Stimulated activated CD8-positive, alpha-beta memory T cell treated with anti-CD3 and anti-CD28 coated beads, Interleukin-15, amount 100 ng/mL, for 4 hours (primary cell): ENCODE data around the gene AIRE.
"Not testable (repeated sequence)": the region's sequence is repeated elsewhere in the genome, so short reads cannot be mapped to it uniquely, and the experiment has no call there.

Source experiments
- DNase-seq, 2 donors: peaks; one replicate each; pipeline ENCODE4 v3.0.0-alpha.2; 2020; ENCODE audit warnings: low read depth in 2 of 2

AIRE gene

DNA sequence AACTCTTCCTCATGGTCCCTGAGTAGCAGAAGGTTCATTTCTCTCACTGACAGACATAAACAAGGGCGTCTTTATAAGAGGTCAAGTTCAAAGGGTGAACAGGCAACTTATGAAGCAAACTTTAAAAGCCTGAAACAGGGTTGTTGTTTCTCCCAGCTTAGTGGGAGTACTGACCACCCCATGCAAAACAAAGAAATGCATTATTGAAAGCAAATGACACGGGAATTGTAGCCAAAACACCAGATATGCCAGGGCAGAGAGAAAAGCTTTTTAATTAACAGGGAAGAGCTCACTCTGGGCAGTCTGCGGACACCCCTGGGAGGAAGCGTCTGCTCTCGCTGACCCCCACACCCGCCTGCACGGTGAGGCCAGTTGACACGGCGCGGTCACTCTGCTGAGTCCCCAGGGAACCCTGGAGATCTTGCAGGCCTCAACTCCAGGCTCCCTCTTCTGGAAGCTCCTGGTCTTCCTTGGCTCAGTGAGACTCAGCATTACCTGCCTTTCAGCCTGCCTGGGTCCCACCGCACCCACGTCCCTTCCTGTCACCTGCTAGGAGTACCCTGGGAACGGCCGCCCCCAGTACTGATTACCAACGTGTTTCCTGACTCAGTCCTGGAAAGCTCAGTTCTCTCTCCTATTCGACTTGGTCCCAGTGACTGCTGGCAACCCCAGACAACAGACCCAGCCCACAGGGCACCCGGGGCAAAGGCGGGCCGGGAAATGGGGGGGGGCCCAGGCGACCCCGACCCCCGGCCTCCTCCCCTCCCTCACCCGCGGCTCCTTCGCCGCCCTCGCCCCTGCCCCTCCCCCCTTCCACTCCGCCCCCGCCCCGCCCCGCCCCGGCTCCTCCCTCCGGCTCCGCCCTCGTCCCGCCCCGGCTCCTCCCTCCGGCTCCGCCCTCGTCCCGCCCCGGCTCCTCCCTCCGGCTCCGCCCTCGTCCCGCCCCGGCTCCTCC, 52.5 kb downstream of the AIRE start:
- DNase-seq = peak; percentile 8 to 26

DNA sequence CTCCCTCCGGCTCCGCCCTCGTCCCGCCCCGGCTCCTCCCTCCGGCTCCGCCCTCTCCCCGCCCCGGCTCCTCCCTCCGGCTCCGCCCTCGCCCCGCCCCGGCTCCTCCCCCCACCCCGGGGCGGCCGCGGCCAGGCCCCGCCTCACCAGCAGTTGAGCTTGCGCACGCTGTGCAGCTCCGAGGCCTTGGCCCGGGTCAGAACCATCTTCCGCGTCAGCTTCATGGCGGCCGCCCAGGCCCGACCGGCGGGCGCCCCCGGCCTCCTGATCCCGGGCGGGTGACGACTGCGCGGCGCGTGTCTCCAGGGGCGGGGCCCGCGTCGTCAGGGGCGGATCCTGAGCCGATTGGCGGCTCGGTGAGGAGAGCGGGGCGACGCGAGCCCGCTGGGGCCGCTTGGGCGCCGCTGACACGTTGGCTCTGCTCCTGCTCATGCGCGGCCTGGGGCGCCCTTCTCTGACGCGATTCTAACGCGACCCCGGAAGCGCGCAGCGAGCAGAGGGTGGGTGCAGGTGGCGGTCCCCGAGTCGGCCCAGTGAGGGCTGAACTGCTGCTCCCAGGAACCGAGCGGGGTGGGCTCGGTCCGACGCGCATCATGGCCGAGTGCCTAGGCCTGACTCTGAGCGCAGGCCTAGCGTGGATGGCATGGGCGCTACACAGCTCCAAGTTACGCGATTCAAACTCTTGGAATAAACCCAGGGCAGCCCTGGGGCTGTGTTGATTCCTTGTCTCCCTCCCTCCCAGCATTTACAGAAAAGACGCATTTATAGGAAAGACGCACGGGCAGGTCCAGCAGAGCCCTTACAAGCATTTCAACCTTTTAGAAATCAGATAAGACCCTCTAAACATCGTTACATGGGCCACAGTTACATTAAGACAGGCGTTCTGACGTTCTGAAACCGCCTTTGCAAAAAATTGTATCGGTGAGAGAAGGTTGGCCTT, 53.6 kb downstream of the AIRE start, which contains the start of gene CFAP410:
Gene CFAP410, minus strand, starts transcription at position 420 of the 940 bp plus-strand sequence. Its CDS starts 196 bp downstream, at position 224.
- peak; percentile 88 to 92 for DNase-seq

DNA sequence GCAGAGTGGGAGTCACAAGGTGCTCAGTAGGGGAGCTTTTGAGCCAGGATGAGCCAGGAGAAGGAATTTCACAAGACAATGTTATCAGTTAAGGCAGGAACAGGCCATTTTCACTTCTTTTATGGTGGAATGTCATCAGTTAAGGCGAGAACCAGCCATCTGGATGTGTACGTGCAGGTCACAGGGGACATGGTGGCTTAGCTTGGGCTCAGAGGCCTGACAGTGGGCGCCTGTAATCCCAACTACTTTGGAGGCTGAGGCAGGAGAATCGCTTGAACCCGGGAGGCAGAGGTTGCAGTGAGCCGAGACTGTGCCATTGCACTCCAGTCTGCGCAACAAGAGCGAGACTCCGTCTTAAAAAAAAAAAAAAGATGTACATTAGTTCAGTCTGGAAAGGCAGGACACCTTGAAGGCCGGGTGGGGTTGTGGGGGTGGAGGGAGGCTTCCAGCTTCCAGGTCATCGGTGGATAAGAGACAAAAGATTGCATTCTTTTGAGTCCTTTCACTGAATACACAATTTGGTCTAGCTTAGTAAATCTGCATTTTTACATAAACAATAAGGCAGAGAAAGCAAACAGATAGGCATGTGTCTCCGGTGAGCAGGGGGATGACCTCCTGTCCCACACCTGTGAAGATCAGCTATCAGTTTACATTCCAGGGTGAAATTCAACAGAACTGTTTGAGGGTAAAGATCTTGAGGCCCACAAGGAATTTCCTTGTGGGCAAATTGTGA, 56.2 kb downstream of the AIRE start:
- not testable (repeated sequence) for DNase-seq

DNA sequence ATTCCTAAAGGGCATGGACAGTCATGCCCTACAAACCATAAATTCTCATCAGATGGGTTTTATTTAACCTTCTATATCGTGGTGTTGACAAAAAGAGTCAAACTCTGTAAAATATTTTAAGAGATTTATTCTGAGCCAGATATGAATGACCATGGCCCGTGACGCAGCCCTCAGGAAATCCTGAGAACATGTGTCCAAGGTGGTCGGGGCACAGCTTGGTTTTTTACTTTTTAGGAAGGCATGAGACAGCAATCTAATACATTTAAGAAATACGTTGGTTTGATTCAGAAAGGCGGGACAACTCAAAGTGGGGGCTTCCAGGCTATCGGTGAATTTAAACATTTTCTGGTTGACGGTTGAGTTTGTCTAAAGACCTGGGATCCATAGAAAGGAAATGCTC, 57.3 kb downstream of the AIRE start:
- not testable (repeated sequence) for DNase-seq

DNA sequence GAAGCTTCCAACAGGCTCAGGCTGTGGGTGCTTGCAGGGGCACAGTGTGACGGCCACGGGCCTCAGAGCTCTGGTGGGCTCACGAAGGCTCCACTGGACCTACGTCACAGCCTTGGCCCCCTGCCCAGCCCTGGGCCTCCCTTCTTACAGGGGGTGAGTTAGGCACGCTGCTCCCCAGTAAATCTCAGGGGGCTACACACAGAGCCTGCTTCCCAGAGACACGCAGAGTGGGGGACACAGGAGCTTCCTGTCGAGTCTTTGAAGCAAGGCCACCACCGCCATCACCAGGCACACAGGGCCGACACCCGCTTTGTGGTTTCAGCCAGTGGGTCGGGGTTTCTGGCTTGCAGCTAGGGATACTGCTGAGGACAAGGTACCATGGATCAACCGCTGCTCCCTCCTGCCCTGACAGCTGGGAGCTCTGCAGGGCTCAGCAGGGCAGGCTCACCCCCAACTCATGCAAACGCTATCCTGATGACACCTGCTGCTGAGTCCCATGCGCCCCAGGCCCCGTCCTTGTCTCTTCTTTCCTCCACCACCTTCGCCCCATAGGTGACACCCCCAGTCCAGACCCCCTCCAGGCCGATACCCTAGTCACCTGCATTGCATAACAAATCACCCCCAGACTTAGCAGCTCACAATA, 59.0 kb downstream of the AIRE start:
- DNase-seq = no peak

DNA sequence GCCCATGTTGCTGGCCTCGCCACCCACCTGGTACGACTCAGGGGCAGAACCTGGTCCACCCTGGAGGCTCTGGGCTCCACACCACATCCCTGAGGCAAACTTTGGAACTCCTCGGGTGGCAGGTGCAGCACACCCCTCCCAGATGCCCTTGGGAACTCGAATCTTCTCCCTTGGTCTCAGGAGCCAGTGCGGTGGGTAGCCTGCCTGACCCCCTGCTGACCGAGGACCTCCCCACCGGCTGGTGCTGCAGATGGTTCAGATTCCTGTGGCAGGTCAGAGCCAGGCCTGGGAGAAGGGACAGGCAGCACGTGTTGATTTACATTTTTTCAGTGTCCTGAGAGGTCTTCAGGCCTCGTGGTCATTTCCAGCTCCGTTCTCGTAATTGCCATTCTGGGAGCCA, 59.8 kb downstream of the AIRE start:
- DNase-seq = no peak

DNA sequence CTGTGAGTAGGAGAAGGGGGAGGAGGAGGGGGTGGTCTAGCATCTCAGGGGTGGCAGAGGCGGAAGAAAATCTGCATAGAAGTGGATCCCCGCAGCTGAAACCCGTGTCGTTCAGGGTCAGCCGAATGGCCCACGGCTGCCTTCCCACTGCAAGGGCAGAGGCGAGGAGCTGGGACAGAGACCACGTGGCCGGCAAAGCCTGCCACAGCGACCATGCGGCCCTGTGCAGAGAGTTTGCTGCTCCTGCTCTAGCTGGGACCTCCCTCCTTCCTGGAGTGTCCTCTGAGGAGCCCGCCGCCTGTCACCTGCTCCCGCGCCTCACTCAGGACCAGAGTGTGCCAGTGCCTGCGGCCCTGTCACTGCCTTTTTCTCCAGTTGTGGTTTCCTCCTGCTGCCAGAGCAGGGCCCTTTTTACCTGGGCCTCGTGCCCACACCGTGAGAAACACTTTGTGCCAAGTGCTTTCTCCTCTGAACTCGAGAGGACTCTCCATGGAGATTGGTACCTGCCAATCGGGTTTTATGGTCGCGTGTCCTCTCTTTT, 62.3 kb downstream of the AIRE start:
- DNase-seq = no peak
